ENCODE data around the gene HEXIM2.
A peak's percentile ranks its signal among the peaks of the same experiment; 100 is the strongest.

- TF ChIP-seq CTCF (optimal IDR thresholded peaks at IDR 0.05 in 1 of 3, IDR thresholded peaks at IDR 0.05 in 1 of 3, conservative IDR thresholded peaks at IDR 0.05 in 1 of 3; ENCODE audit: extremely low read depth in 1 of 3, insufficient read depth in 2 of 3, low read length in 3 of 3) (peak; percentile 97 to 100 (median 98)), EZH2 (IDR thresholded peaks at IDR 0.05; ENCODE audit: low read length) (no peak)
Observed at GRCh38 chr17:45197555-45198334, 36.1 kb downstream of the HEXIM2 start.
